NCI-H748 treated with DMSO at 0.1 percent for 48 hours (cell line): ENCODE measurements around the gene EBF3.
A peak's percentile ranks its signal among the peaks of the same experiment; 100 is the strongest.

Experiments
- DNase-seq: peaks from one replicate; lab custom pipeline; 2025; lab: John Stamatoyannopoulos, UW

Gene EBF3

DNA sequence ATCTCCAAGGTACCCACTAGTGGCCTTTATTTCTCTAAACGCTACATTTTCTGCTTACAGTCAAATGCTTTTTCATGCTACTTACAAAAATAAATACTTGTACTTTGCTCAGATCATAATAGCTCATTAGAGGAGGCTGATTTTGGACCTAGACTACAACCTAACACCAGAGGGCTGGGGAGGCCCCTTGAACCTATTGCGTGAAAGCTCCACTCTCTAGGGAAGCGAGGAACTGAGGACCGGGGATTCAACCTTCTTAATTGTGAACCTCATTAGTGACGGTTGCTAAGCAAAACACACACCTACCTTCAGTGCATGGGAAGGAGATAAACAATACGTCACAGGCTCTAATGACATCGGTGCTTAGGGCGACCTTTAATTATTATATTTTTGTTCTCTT lies 92.1 kb downstream of the EBF3 start:
- DNase-seq, result peak; percentile 8

DNA sequence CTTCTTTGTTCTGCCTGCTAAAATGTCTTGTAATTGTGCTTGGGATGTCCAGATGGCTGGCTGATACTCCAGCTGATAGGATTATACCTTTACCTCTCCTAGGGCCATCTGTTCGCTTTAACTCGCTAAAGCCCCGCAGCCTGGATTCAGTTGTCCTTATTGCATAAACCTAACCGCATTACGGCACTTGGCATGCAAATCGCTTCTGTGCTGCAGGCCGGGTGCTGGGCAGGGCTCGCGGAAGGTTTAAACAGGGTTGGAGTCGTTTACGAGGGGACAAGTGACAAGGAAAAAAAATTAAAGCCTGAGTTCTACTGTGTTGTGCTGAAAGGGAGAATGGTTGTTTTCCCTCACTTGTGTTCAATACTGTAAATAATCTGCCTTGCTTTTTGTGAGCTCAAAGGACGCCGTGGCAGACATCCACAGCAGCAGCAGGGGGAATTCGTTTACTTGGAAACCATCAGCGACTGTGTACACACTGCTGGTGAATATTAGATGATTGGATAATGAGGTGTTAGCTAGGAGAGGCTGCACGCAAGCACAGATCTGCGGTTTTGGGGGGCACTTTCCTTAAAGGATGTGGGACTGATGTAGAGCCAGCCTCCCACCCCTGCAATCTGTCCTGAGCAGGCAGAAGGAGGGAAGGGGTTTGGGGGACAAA lies 93.0 kb downstream of the EBF3 start:
- DNase-seq, result peak; percentile 71

DNA sequence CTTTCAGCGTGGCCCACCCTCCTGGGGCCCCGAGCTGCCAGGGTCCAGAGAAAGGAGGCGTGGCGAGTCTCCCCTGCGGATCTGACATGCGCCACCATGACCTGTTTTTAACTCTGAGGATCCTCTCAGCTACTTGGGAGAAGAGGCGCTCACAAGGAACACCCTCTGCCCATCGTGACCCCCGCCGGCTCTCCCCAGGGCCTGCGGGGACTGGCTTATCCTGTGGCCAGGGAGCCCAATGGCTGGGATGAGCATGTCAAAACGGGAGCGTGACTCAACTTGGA lies 93.7 kb downstream of the EBF3 start:
- no peak for DNase-seq

DNA sequence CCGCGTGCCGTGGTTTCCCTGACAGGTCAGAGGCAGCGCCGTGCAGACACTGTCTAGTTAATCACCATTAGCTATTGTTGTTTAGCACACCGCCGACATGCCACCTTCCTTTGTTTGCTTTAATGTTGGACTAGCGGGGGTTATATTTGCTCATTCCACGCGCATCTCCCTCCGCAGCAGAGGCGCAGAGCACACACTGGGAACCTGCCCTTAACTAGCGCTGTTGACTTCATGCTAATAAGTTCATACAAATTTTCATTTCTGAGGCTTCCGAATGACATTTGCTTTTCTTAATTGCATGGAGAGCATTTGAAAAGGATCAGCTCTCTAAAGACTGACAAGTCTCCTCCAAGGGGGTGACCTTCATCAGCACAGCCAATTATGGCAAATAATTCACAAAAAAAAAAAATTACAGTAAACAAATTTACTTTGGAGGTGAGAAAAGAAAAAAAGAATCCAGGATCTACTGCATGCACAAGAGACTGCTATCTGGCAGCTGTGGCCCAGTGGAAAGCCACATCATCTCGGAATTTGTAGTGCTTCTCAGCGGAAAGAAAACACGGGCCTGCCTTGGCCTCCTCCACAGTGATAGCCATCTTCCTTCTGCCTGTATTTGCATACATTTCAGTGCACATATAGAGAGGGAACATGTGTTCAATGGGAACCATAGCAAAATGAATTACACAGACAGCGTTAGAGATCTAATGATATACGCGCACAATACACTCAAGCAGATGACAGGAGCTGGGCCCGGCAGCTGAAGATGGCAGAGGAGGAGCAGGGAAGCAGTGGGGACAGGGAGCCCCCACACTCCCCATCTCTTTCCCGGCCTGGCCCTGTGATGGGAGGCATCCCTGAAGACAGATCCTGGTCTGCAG lies 94.2 kb downstream of the EBF3 start:
- peak; percentile 54 for DNase-seq

DNA sequence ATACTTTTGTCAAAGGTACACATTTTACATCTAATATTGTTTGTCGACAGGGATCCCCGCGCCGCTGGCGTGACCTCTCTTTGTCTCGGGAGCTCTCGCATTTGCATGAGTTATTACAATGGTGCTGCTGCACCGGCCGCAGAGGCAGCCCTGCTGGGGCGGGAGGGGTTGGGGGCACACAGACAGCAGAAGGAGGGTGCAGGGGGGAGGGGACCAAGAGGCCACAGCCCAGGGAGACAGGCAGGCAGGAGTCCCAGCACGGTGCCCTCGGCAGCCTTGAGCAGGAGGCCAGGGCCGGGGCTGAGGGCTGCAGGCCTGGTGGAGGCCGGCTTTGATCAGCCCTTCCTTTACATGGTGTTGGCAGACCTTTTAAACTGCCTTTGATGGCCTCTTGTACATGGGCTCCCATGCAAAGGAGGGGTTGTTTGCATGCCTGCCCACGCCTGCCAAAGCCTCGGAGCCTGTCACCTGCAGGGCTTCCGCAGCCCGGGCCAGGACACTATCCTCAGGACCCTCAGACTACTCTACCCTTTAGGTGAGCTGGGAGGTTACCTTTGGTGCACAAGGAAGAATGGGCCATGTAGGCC lies 95.5 kb downstream of the EBF3 start:
- DNase-seq, result no peak

DNA sequence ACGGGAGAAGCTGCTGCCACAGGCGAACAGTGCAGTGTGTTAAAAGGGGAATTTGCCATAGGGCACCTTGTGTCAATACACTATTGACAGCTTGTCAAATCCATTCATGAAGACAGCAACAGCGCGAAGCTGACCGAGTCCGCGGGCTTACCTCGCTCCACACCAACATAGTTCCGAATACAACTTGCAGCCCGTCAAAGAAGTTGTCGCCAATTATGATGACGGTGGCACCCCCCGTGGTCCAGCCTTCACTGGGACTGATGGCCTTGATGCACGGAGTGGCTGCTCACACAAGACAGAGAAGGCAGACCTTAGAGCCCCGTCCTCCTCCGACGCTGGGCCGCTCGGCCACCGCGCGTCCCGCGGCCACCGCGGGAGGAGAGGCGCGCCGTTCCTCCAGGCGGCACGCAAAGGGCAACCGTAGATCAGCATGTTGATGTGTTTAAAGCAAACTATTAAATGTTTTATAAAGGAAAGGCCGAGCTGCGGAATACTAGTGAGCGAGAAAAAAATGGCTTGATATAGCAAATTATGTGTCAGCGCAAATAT lies 96.4 kb downstream of the EBF3 start:
- no peak for DNase-seq

DNA sequence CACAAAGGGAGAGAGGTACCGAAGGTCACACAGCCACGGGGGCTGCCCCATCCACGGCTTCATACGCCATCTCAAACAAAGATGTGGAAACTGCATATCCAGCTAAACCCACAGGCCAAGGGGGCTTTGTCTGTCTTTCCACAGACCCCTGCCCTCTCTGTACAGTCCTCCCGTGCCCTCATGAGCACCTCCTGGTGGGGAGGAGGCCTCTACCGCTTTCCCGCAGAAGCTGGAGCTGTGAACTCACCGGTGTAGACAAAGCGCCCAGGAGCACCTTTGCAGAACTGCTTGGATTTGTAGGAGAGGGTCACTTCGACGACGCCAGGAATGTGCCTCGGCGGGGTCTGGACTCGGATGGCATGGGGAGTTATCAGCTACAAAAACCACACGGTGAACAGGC lies 97.2 kb downstream of the EBF3 start:
- no peak for DNase-seq

DNA sequence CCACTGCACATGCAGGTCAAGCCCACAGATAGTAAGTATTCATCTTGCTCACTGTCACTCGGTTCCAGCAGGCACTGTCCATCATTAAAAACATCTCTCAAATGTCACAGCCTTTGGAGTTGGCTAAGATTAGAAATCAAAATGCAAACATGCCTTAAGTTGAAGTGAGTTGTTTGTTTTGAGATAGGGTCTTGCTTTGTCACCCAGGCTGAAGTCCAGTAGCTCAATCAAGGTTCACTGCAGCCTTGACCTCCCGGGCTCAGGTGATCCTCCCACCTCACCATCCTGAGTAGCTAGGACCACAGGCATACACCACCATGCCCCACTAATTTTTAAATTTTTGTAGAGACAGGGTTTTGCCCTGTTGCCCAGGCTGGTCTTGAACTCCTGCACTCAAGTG lies 98.1 kb downstream of the EBF3 start:
- no peak for DNase-seq

DNA sequence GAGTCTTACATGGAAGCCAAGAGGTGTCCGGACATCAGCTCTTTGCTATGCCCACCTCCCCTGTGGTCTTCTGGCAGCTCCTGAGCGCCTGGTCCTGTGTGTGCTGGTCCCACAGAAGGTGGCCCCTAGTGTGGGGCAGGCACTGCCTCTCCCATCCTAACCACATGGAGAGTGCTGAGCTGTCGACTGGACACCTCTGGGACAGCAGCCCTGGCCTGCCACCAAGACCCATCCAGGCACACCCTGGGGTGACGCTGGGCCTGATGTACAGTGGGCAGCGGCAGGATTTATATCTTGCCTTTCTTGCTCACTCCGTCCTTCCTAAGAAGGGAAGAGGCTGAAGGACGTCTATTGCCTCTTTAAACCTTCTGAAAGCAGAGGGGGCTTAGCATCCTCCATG lies 98.7 kb downstream of the EBF3 start:
- DNase-seq, result no peak

DNA sequence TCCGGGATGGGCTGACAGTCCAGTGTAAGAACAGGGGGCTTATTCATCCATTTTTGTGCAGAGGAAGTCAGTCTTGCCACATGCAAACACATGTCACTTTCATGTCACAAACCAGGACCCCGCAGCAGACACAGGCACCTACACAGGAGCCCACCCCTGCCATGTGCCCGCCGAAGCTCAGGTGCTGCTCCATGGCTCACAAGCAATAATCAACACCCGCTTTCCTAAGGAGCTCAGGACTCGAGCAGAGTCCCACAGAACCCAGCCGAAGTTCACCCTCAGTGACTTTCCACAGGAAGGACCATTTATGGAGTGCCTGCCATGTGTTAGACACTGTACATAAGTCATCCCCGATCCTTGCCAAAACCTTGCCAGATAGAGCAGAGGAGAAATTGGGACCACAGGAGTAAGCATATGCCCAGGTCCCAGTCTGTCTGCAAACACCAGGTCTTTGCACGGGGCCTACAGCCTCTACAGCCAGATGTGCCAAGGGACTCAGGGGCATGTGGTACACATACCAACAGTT lies 99.4 kb downstream of the EBF3 start:
- no peak for DNase-seq

DNA sequence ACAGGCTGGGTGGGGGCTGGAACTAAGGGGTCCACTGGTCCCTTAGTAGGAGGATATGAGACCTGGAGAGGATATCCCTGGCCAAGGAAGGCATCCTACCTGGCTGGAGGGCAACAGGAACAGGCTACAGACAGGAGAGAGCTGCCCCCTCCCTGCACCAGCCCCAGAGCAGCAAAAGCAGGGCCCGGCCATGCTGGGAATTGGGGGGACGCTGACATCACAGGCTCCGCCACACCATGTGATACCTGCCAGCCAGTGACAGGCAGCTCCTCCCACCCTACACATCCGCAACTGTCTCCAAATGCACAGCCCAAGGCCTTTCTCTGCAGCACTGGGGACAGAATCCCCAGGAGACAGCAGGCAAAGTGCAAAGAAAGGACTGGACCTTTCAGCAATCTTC lies 100.0 kb downstream of the EBF3 start:
- DNase-seq, result no peak

DNA sequence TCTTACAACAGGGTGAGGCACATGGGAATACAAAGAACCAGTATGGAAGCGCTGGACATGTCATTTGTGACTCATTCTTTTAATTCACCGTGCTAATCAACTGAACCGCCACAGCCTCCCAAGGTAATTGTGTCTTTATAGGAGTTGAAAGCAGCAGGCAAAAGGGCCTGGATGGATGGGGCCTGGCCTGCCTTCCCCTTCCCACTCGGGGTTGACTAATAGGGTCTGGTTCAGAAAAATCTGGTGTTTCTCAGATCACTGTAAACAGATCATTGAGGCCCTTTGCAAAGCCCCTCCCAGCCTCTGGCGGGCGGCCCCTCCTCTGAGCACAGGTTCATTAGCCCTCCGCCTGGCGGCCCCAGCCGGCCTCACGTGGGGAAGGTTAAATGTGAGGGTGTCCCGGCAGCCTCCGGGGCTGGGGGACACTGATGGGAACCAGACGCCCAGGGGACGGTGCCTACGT lies 100.8 kb downstream of the EBF3 start:
- DNase-seq, result peak; percentile 64

DNA sequence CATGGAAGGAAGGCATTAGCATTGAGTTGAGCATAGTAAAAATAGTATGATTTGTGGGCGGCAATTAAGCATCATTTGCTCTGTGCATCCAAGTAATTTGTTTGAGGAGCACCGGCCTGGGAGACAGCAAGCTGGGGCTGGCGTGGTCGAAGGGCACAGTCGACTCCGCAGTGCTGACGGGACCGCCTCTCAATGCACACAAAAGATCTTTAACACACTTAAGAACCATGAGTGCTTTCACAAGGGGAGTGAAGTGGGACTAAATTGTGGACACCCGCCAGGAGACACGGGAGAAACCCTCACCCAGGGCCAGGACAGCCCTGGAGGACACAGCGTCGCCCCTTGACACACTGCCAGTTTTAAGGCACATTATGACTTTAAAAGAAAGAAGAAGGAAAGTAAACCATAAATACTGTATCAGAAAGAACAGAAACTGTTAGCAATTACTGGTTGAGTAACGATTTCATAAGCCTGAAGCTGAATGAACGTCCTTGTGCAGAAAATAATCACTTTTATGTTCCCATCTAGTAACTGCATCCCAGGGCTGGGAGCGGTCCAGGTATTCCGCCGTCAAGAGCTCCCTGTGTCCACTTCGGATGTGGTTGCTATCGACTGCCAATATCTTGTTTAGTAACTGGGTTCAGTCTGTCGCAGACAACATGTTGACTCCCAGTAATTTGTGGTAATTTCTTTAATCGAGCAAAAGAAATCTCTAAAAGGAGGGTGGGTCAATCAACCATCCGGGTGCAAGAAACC lies 102.1 kb downstream of the EBF3 start:
- peak; percentile 25 for DNase-seq

DNA sequence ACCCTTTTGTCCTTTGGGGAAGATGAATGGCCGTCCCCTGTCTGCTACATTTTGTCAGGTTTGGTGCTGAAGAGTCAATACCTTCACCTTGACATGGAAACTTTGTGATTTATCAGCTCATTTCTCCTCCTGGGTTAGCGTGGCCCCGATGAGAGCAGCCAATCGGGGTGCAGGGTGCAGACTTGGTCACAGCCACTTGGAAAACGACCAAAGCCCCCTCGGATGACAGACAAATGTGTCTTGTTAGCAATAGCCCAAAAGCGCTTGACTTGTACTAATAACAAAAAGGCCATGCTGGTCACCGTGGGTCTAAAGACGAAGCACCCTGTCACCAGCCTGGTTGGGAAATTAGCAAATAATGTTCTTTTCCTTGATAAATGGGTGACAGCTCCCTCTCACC lies 103.7 kb downstream of the EBF3 start:
- DNase-seq, result no peak

DNA sequence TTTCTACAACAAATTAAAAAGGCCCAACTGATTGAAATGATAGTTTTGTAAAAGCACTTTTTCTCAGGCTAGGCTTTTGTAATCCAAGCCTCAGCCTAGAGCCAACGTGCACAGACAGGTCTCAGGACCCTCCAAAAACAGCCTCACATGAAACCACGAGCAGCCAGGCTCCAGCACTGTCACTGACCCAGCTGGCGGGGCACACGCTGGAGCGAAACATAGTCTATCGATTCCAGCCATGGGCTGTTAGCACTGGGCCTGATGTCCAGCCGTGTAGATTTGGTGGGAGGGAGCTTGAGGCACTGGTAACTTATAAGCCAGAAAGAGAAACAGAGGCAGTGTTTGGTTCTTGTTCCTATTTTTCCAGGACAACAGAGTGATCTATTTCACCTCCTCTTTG lies 104.5 kb downstream of the EBF3 start:
- no peak for DNase-seq

DNA sequence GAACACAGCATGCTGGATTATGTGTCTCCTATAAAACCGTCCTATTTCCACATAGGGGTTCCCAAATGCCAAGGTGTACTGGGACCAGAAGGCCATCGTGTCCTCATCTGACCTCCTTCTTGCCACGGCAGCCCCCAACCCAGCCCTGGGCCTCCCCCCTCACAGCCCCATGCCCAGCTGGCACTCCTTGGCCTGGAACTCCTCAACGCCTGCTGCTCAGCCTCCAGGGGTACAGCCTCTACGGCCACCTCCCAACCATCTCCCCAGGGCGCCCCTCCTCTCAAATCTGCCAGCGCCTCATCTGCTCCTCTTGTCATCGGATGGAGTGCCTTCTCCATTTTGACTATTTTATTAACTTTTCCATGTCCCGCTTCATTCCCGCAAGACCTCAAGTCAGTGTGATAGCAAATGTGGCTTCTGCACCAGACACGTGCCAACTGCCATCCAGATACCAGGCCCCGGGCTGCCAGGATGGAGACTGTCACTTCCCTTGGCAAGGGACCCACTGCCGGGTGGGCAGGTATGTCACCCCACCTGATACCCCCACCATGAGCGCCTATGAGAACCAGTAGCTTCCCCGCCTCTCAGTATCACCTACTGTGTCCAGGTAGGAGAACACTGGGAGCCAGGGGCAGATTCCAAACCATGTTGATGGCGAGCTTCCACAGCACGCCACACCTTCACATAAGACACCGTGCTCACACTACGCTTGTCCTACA lies 106.7 kb downstream of the EBF3 start:
- DNase-seq, result no peak

DNA sequence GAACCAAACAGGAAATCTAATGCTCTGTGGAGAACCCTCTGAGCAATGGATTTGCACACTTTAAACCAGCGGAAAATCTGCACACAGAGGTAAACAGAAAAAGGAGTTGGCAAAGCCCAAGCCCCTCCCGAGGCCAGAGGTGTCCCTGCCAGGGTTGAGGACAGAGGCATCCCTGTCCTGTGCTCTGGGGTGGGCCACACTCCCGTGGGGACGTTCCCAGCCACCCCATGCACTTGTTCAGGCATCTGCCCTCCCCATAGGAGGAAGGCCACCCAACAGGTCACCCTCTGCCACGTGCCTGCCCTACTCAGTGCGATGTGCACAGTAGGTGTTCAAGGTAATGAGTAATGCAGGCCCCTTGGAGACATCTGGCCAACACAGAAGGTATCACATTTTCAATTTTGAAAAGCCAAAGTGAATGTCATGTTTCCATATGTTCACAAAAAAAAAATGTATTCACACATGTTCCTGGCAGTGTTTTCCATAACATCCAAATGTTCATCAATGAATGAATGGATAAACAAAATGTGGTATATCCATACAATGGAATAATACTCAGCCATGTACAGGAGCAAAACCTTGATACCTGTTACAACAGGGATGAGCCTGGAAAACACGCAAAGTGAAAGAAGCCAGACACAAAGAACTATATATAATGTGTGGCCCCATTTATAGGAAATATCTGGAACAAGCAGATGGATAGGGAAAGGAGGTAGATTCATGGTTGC lies 108.1 kb downstream of the EBF3 start:
- DNase-seq, result no peak

DNA sequence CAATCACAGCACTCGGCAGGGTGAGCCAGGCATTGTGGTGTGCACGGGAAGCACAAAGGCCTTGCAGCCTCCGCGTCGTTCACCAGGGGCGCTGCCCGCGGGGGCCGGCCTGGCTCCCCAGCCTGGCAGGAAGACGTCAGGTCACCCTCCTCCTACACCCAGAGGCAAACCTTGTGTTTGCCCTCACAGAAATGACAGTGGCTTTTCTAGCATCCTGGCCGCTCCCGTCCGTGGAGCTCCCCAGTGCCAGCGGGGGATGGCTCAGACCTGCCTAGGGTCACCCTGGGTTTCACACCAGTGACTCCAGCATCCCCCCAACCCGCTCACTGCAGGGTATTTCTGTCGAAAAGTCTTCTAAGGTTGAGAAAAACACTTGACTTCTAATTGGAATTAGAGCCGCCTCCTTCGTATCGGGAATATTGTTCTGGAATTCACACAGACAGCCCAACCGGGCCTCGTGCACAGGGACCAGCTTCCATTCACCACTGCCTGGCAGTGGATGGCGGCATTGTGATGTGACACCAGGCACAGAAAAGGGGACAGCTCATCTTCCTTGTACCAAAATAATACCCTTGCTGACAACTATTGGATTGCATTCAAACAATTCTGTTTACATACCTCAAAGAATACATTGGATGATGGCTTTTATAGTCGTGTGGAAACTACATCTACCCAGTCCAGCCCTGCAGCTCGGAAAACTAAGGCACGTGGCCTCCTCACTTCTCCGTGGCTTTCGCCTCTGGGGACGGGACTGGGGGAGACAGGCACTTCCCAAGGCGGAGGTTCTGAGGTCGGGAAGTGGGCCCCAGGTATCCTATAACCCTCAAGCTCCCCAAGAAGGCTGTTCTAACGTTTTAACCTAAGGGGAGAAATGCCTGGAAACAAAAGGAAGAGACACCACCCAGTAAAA lies 109.0 kb downstream of the EBF3 start:
- no peak for DNase-seq

DNA sequence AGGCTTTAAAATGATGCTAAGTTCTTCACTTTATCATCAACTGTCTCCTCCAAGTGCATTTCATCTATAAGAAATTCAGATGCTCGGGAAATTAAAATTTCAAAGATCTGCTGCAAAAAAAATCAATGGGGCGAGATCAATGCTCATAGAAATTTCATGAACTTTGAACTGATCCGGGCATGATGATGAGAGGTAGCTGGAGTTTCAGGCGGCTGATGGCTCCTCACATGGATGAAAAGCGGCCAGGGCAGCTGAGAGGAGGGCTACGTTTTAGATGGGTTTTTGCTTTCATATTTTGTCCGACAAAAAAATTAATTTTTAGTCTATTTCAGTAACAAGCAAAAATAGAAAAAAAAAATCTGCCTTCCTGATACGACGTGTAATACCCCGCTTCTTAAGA lies 109.9 kb downstream of the EBF3 start:
- no peak for DNase-seq

DNA sequence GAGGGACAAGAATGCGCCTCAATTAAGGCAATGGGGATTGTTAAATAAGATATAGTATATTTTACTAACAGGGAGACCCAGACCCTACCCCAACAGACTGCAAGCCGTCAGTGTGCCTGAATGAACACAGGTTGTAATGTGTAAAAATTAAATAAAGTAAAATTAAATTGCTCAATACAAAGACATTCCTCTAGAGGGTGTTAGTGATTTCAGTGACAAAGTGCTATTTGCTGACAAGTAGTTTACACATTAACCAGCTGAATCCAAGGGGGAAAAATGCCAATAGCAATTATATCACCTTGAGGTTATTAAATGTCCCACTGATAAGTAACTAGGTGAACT lies 110.5 kb downstream of the EBF3 start:
- peak; percentile 29 for DNase-seq
